ENCODE results near the gene HAPLN3.

DNA sequence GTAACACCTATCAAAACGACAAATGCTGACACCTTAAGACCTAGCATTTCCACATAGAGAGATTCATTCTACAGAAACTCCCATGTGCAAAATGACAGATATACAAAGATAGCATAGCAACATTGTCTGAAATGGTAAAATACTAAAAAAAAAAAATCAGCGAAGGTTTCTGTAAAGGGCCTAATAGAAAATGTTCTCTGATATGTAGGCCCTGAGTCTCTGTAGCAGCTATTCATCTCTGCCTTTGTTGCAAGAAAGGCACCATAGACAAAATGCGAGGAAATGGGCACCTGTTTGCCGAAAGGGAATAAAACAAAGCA is 18.5 kb upstream of the HAPLN3 start:
- TF ChIP-seq JUND (IDR thresholded peaks at IDR 0.05) (no peak), EGR1 (IDR thresholded peaks at IDR 0.05; ENCODE audit: low read depth in 2 of 2) (no peak), YY1 (IDR thresholded peaks at IDR 0.05) (no peak), SP1 (IDR thresholded peaks at IDR 0.05) (no peak), HNF4A (conservative IDR thresholded peaks at IDR 0.05) (no peak), FOXA1 (IDR thresholded peaks at IDR 0.05) (no peak), GABPA (IDR thresholded peaks at IDR 0.05 in 1 of 2, conservative IDR thresholded peaks at IDR 0.05 in 1 of 2) (no peak), RAD21 (IDR thresholded peaks at IDR 0.05) (no peak), TAF1 (conservative IDR thresholded peaks at IDR 0.05) (no peak)
- TF ChIP-seq, protein P1, sequence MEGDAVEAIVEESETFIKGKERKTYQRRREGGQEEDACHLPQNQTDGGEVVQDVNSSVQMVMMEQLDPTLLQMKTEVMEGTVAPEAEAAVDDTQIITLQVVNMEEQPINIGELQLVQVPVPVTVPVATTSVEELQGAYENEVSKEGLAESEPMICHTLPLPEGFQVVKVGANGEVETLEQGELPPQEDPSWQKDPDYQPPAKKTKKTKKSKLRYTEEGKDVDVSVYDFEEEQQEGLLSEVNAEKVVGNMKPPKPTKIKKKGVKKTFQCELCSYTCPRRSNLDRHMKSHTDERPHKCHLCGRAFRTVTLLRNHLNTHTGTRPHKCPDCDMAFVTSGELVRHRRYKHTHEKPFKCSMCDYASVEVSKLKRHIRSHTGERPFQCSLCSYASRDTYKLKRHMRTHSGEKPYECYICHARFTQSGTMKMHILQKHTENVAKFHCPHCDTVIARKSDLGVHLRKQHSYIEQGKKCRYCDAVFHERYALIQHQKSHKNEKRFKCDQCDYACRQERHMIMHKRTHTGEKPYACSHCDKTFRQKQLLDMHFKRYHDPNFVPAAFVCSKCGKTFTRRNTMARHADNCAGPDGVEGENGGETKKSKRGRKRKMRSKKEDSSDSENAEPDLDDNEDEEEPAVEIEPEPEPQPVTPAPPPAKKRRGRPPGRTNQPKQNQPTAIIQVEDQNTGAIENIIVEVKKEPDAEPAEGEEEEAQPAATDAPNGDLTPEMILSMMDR (IDR thresholded peaks at IDR 0.05; ENCODE audit: low read depth, low read length, missing input control): no peak
- TF ChIP-seq, protein P2, sequence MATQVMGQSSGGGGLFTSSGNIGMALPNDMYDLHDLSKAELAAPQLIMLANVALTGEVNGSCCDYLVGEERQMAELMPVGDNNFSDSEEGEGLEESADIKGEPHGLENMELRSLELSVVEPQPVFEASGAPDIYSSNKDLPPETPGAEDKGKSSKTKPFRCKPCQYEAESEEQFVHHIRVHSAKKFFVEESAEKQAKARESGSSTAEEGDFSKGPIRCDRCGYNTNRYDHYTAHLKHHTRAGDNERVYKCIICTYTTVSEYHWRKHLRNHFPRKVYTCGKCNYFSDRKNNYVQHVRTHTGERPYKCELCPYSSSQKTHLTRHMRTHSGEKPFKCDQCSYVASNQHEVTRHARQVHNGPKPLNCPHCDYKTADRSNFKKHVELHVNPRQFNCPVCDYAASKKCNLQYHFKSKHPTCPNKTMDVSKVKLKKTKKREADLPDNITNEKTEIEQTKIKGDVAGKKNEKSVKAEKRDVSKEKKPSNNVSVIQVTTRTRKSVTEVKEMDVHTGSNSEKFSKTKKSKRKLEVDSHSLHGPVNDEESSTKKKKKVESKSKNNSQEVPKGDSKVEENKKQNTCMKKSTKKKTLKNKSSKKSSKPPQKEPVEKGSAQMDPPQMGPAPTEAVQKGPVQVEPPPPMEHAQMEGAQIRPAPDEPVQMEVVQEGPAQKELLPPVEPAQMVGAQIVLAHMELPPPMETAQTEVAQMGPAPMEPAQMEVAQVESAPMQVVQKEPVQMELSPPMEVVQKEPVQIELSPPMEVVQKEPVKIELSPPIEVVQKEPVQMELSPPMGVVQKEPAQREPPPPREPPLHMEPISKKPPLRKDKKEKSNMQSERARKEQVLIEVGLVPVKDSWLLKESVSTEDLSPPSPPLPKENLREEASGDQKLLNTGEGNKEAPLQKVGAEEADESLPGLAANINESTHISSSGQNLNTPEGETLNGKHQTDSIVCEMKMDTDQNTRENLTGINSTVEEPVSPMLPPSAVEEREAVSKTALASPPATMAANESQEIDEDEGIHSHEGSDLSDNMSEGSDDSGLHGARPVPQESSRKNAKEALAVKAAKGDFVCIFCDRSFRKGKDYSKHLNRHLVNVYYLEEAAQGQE (IDR thresholded peaks at IDR 0.05): no peak
- TF ChIP-seq, protein P3, sequence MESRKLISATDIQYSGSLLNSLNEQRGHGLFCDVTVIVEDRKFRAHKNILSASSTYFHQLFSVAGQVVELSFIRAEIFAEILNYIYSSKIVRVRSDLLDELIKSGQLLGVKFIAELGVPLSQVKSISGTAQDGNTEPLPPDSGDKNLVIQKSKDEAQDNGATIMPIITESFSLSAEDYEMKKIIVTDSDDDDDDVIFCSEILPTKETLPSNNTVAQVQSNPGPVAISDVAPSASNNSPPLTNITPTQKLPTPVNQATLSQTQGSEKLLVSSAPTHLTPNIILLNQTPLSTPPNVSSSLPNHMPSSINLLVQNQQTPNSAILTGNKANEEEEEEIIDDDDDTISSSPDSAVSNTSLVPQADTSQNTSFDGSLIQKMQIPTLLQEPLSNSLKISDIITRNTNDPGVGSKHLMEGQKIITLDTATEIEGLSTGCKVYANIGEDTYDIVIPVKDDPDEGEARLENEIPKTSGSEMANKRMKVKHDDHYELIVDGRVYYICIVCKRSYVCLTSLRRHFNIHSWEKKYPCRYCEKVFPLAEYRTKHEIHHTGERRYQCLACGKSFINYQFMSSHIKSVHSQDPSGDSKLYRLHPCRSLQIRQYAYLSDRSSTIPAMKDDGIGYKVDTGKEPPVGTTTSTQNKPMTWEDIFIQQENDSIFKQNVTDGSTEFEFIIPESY (IDR thresholded peaks at IDR 0.05): no peak
- TF ChIP-seq, protein P4, sequence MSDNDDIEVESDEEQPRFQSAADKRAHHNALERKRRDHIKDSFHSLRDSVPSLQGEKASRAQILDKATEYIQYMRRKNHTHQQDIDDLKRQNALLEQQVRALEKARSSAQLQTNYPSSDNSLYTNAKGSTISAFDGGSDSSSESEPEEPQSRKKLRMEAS (IDR thresholded peaks at IDR 0.05): no peak

Measured in liver (tissue), 3 donors.